OCI-M2 (cell line): ENCODE data around the gene ANKRD45.
"Not testable (repeated sequence)": the region's sequence is repeated elsewhere in the genome, so short reads cannot be mapped to it uniquely, and the experiment has no call there.

Experiments used
- DNase-seq: peaks from one replicate; lab custom pipeline; 2025; ENCODE audit not compliant: unreplicated experiment; lab: John Stamatoyannopoulos, UW

Gene ANKRD45

DNA sequence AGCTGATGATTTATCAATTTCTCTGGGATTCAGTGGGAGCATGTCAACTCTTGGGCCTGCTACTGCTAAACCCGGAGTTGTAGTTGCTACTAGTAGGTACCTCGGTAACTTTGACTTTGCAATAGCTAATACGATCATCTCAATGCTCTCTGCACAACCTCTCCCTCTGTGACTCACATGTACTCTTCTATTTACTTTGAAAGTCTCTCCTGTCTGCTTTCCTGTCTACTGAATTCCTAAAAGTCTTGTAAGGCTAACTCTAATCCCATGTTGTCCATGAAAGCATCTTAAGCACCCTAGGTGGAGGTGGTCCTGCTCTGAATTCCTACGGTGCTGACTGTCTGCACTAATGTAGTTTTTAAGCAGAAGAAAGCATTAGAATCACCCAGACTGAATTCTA is 96.1 kb downstream of the ANKRD45 start:
- no peak for DNase-seq

GRCh38 chr1:173572201-173572873 is 97.3 kb downstream of the ANKRD45 start:
- no peak for DNase-seq

- no peak for DNase-seq
These were observed 99.2 kb downstream of the ANKRD45 start for GRCh38 chr1:173570370-173571007.

GRCh38 chr1:173568483-173568882 is 101.2 kb downstream of the ANKRD45 start:
- no peak for DNase-seq

GRCh38 chr1:173563846-173564245 is 105.8 kb downstream of the ANKRD45 start:
- not testable (repeated sequence) for DNase-seq

DNA sequence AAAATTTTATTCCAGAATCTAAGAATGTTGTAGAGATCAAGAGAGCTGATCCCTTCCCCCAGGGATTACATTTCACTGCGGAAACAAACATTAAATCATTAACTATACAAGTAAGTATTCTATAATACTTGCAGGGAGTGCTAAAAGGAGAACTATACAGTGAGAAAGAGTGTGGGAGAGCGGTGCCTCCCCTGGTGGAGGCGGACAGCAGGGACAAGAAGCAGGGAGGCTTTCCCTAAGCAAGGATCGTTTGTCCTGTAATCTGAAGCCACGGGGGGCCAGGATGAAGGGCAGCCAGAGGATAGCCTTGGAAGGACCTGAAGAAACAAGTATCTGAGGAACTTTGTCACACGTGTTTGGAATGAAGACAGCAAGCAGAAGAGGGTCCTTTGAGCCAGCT is 106.8 kb downstream of the ANKRD45 start:
- no peak for DNase-seq

GRCh38 chr1:173561263-173561662 is 108.4 kb downstream of the ANKRD45 start:
- no peak for DNase-seq

GRCh38 chr1:173560285-173560880 is 109.3 kb downstream of the ANKRD45 start:
- DNase-seq, result no peak
